H54 (cell line): ENCODE measurements around the gene C6orf62.
"Not testable (repeated sequence)": the region's sequence is repeated elsewhere in the genome, so short reads cannot be mapped to it uniquely, and the experiment has no call there.

Source experiments
- DNase-seq: peaks from one replicate; pipeline ENCODE4 v3.0.0; 2011; ENCODE audit warnings: low spot score, mixed read lengths; ENCODE audit not compliant: insufficient read length
- FAIRE-seq: peaks from 3 replicates; lab custom pipeline; 2011; peaks lifted over from hg19 to GRCh38; lab: Jason Lieb, UNC
- POLR2A ChIP-seq: IDR thresholded peaks from 2 replicates; pipeline ENCODE4 v1.6.1; 2011; ENCODE audit warnings: low read depth, mild to moderate bottlenecking, low read length

The C6orf62 gene

GRCh38 chr6:24723270-24723669 lies 4.3 kb upstream of the C6orf62 start:
- no peak for TF ChIP-seq POLR2A
- DNase-seq (no peak), FAIRE-seq (no peak)

- no peak for FAIRE-seq
- peak; percentile 48 for DNase-seq
- TF ChIP-seq POLR2A, result peak; percentile 65
These were observed 2.7 kb upstream of the C6orf62 start for GRCh38 chr6:24721461-24722215.

- FAIRE-seq (peak; percentile 99), DNase-seq (peak; percentile 89)
- TF ChIP-seq POLR2A, result peak; percentile 96
These were observed 1.9 kb upstream of the C6orf62 start for GRCh38 chr6:24720604-24721460.

GRCh38 chr6:24720131-24720603 lies 1.2 kb upstream of the C6orf62 start:
- no peak for DNase-seq
- no peak; the same call in 1 of the 2 replicates for TF ChIP-seq POLR2A
- no peak for FAIRE-seq

GRCh38 chr6:24718449-24719124 lies 367 bp downstream of the C6orf62 start:
- DNase-seq, result no peak
- peak; percentile 15 for FAIRE-seq
- no peak for TF ChIP-seq POLR2A

GRCh38 chr6:24716602-24717148 lies 2.3 kb downstream of the C6orf62 start:
- not testable (repeated sequence) for FAIRE-seq

GRCh38 chr6:24710519-24711303 lies 8.2 kb downstream of the C6orf62 start:
- FAIRE-seq (no peak), DNase-seq (no peak)
- no peak for TF ChIP-seq POLR2A

More at GRCh38 chr6:24716602-24717148, 2.3 kb downstream of the C6orf62 start:
- not testable (repeated sequence) for DNase-seq

GRCh38 chr6:24709014-24709711 lies 9.8 kb downstream of the C6orf62 start:
- no peak for FAIRE-seq
- DNase-seq, result no peak
- TF ChIP-seq POLR2A, result no peak

- TF ChIP-seq POLR2A, result no peak
- no peak for DNase-seq
- FAIRE-seq, result no peak
These were observed 10.3 kb downstream of the C6orf62 start for GRCh38 chr6:24708612-24709011.

GRCh38 chr6:24704468-24704867 lies 14.5 kb downstream of the C6orf62 start:
- no peak for DNase-seq
- no peak for TF ChIP-seq POLR2A
- FAIRE-seq, result peak; percentile 41

- FAIRE-seq (no peak), DNase-seq (no peak)
- TF ChIP-seq POLR2A, result no peak
These were observed 16.2 kb downstream of the C6orf62 start for GRCh38 chr6:24702720-24703282.
